ENCODE measurements around the gene ARRDC4. TPM values are rescaled to one million over a fixed set of nuclear protein-coding genes. Genes with fewer than 3 reads are reported as not detected.
A peak's percentile ranks its signal among the peaks of the same experiment; 100 is the strongest.

ARRDC4 gene
- total RNA-seq (2021) = 5.7 and 6.9 TPM in 2 replicates
- percentile 65 among the genes with signal in this experiment for Bru-seq, nascent RNA
- percentile 80 among the genes with signal in this experiment for BruChase-seq, experiment 1, labeled RNA remaining after a 2-hour chase
- percentile 50 among the genes with signal in this experiment for BruChase-seq, experiment 2, labeled RNA remaining after a 6-hour chase
- long read RNA-seq, full-length matches to known transcripts = 12 of 14 reads
- long read RNA-seq, partial matches to known transcripts = 1 of 14 reads
- long read RNA-seq, other reads (novel, unspliced or antisense) = 1 of 14 reads

GRCh38 chr15:97960364-97961066, at the start of gene ARRDC4:
Gene ARRDC4, plus strand, starts transcription at chr15:97960703. Its CDS starts 159 bp downstream, at chr15:97960862.
- no peaks in the 10 kb centered on the region for H3K27me3 ChIP-seq (ENCODE audit: insufficient read depth, low read depth)
- H3K4me1 ChIP-seq (replicated peaks; ENCODE audit: insufficient read depth) = peaks cover 16% of the 10 kb centered on the region
- ChIA-PET POLR2A (ENCODE audit: unreplicated experiment) (interaction anchor here (0.6 kb wide), 1 partner anchor 35 kb away, joined by 4 read pairs; no protein-coding TSS in a partner anchor), CTCF (interaction anchor here (0.6 kb wide), 1 partner anchor 16 kb away, joined by 4 read pairs; no protein-coding TSS in a partner anchor)
- TF ChIP-seq, protein P1, sequence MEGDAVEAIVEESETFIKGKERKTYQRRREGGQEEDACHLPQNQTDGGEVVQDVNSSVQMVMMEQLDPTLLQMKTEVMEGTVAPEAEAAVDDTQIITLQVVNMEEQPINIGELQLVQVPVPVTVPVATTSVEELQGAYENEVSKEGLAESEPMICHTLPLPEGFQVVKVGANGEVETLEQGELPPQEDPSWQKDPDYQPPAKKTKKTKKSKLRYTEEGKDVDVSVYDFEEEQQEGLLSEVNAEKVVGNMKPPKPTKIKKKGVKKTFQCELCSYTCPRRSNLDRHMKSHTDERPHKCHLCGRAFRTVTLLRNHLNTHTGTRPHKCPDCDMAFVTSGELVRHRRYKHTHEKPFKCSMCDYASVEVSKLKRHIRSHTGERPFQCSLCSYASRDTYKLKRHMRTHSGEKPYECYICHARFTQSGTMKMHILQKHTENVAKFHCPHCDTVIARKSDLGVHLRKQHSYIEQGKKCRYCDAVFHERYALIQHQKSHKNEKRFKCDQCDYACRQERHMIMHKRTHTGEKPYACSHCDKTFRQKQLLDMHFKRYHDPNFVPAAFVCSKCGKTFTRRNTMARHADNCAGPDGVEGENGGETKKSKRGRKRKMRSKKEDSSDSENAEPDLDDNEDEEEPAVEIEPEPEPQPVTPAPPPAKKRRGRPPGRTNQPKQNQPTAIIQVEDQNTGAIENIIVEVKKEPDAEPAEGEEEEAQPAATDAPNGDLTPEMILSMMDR (conservative IDR thresholded peaks at IDR 0.05) = no peak
- TF ChIP-seq EZH2 (IDR thresholded peaks at IDR 0.05; ENCODE audit: low read depth) = no peak
- intact Hi-C loops (cut with micrococcal nuclease; ENCODE audit: unreplicated experiment) = no loop called here
- H3K79me2 ChIP-seq (ENCODE audit: low read depth) = peaks cover 35% of the 10 kb centered on the region
- peak within 1 kb of the TSS; percentile 85 for H2AFZ ChIP-seq
- 0 out of 2 replicates have a peak, but pooled peaks cover 7% of the 10 kb centered on the region for H3F3A ChIP-seq (ENCODE audit: insufficient read depth, low read depth)
- peak; percentile 98 to 99 for DNase-seq
- 0 out of 2 replicates have a peak, but pooled peaks cover under 1% of the 10 kb centered on the region for H3K36me3 ChIP-seq (ENCODE audit: low read depth)
- H3K4me2 ChIP-seq = peak within 1 kb of the TSS; percentile 84
- H3K4me3 ChIP-seq = peak within 1 kb of the TSS; percentile 93
- H4K20me1 ChIP-seq (ENCODE audit: insufficient read depth) = peaks cover 21% of the 10 kb centered on the region
- no peaks in the 10 kb centered on the region for H3K9me3 ChIP-seq (ENCODE audit: insufficient read depth, low read depth)
- H3K9me2 ChIP-seq (ENCODE audit: insufficient read depth) = no peaks in the 10 kb centered on the region
- BruUV-seq (replicated peaks) = no TSS peak
- peak within 1 kb of the TSS; percentile 44 for H3K27ac ChIP-seq

DNA sequence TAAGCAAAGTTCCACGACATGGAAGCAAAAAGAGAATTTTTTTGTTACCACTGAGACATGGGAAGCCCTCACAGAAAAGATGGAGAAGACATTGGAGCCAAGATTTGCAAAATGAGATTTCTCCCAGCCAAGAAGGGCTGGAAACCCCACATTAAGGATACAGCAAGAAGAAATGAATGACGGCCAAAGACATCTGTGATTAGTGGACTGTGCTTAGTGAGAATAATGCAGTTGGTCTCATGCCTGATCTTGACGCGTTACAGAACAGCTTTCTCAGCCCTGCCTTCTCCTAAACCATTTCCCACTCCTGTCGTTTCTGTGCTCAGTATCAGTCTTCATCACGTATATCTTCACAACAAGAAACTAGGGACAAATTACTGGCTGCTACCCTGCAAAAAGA, 45.8 kb upstream of the ARRDC4 start:
- Histone ChIP-seq H3K9me2 (ENCODE audit: insufficient read depth) (no peaks in the 10 kb centered on the region), H3K4me3 (no peak overlapping the region), H3K4me1 (replicated peaks; ENCODE audit: insufficient read depth) (no peaks in the 10 kb centered on the region), H3K79me2 (ENCODE audit: low read depth) (no peaks in the 10 kb centered on the region), H4K20me1 (ENCODE audit: insufficient read depth) (no peaks in the 10 kb centered on the region), H3K27ac (no peak overlapping the region), H2AFZ (no peak overlapping the region), H3K9me3 (ENCODE audit: insufficient read depth, low read depth) (no peaks in the 10 kb centered on the region), H3F3A (ENCODE audit: insufficient read depth, low read depth) (no peaks in the 10 kb centered on the region), H3K27me3 (ENCODE audit: insufficient read depth, low read depth) (peaks cover 40% of the 10 kb centered on the region), H3K36me3 (ENCODE audit: low read depth) (no peaks in the 10 kb centered on the region), H3K4me2 (no peak overlapping the region)
- intact Hi-C loops (cut with micrococcal nuclease; ENCODE audit: unreplicated experiment) = no loop called here
- POLR2A ChIA-PET (ENCODE audit: unreplicated experiment) = no interaction called here
- TF ChIP-seq, protein P1 (conservative IDR thresholded peaks at IDR 0.05) = no peak
- no peak for TF ChIP-seq EZH2 (IDR thresholded peaks at IDR 0.05; ENCODE audit: low read depth)
- no peak for DNase-seq
- CTCF ChIA-PET = no interaction called here
- no TSS peak for BruUV-seq (replicated peaks)

DNA sequence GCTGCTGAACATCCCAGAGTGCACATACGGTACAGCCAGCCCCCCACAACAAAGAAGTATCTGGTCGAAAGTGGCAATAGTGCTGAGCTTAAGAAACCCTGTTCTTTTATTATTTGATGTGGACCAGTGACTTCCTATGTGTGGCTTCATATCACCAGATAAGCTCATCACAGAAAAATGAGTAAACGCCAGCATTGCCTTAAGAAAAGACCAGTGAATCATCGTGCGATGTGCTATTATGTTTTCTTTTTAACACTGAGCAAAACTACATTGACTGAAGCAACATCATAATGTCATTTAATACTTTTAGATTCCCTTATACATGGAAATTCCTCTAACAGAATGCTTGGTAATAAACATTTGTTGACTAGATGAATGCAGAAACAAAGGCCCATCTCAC, 45.2 kb upstream of the ARRDC4 start:
- Histone ChIP-seq H3F3A (ENCODE audit: insufficient read depth, low read depth) (no peaks in the 10 kb centered on the region), H3K27ac (no peak overlapping the region), H2AFZ (no peak overlapping the region), H3K4me2 (no peak overlapping the region), H3K36me3 (ENCODE audit: low read depth) (no peaks in the 10 kb centered on the region), H3K4me1 (replicated peaks; ENCODE audit: insufficient read depth) (no peaks in the 10 kb centered on the region), H3K9me3 (ENCODE audit: insufficient read depth, low read depth) (no peaks in the 10 kb centered on the region), H3K9me2 (ENCODE audit: insufficient read depth) (no peaks in the 10 kb centered on the region), H3K79me2 (ENCODE audit: low read depth) (no peaks in the 10 kb centered on the region), H3K27me3 (ENCODE audit: insufficient read depth, low read depth) (peaks cover 40% of the 10 kb centered on the region), H4K20me1 (ENCODE audit: insufficient read depth) (no peaks in the 10 kb centered on the region), H3K4me3 (no peak overlapping the region)
- TF ChIP-seq, protein P1 (conservative IDR thresholded peaks at IDR 0.05) = no peak
- TF ChIP-seq EZH2 (IDR thresholded peaks at IDR 0.05; ENCODE audit: low read depth) = no peak
- no TSS peak for BruUV-seq (replicated peaks)
- CTCF ChIA-PET = interaction anchor here (0.6 kb wide), 1 partner anchor 196 kb away, joined by 4 read pairs; no protein-coding TSS in a partner anchor
- POLR2A ChIA-PET (ENCODE audit: unreplicated experiment) = no interaction called here
- no peak for DNase-seq
- intact Hi-C loops (cut with micrococcal nuclease; ENCODE audit: unreplicated experiment) = no loop called here
